GM20431 (cell line): Measurements from ENCODE around the gene SULT1C2.
"Not testable (repeated sequence)": the region's sequence is repeated elsewhere in the genome, so short reads cannot be mapped to it uniquely, and the experiment has no call there.

Source experiments
- in situ Hi-C: fragments of 300-500 bp; cut with MseI, MboI; formaldehyde crosslinking; loops from one replicate; pipeline ENCODE4 v1.15.0; 2020; ENCODE audit warnings: low sequenced_read_pairs; ENCODE audit not compliant: unreplicated experiment

The SULT1C2 gene

DNA sequence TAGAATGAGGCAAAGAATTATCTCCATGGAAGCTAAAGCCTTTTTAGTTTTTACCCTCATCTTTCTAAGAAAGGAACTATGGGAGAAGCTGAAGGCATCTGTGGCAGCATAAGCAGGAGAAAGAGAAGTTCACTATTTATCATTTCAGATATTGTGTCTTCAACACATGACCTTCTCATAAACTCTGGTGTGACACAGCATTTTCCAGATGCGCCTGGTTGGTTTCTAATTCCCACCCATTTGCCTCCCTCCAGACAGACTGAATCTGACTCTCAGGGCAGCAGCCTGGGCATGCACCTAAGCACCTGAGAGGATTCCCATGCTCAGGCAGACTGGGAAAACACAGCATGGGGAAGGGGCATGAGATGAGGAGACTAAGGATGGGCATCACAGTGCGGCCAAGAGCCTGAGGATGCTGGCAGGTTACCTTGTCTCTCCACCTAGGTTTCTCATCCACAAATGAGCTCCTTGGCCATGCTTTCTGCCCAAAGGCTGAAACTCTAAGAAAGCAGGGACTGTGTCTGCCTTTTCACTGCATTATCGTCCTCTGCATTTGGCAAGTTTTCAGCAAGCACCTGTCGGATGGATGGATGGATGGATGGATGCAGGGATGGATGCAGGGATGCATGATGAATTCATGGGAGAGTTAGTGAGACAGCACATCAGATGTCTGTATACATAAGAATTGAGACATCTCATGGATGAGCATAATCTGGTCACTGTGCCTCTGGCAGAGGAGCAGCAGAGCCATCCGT lies 60.3 kb downstream of the SULT1C2 start:
- in situ Hi-C loops: no loop called here

DNA sequence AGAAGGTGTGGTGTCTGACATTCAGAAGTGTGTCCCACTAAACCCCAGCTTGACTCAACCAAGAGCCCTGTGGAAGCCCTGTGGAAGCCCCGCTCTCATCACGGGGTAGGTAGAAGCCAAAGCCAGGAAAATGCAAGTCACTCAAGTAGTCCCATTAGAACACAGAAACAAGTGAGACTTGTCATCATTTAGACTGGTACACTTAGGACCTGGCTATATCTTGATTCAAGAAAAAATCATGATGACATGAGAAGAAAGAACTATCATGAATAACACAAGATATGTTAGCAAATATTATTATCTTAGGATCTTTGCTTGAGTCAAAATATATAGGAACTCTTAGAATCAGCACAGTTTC lies 60.9 kb downstream of the SULT1C2 start:
- in situ Hi-C loops: no loop called here

DNA sequence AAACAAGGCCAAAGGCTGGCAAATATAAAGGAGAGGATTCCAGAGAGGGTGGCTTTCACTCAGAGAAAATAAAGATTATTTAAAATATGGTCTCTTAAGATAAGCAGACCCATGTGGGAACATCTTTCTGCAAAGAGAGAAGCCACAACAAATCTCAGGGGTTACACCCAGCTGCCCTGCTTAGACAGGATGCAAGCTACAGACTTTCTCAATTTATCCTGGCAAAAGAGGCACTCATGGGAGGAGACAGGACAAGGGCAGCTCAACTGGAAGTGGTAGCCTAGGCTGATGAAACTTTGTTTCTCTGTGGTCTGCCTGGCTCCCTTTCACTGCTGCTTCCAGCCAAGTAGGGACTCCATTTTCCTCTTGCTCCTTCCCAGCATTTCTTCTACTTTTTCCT lies 63.2 kb downstream of the SULT1C2 start:
- in situ Hi-C loops: no loop called here

DNA sequence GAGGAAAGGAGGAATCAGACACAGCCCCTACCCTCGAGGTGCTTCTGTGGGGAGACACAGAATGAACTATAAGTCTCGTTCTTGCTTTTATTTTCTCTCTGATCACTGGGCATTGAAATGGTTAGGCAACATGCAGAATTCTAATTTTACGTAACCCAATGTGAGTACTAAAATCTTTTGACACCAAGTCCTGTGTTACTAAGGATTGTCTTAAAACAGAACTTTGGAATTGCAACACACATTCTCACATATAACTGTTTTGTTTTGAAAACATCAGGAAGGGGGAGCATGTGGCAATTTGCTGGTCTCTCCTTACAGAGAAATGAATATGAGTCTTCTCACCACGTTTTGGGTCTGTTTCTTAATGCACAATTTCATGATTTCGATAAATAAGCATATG lies 65.4 kb downstream of the SULT1C2 start:
- in situ Hi-C loops: no loop called here

DNA sequence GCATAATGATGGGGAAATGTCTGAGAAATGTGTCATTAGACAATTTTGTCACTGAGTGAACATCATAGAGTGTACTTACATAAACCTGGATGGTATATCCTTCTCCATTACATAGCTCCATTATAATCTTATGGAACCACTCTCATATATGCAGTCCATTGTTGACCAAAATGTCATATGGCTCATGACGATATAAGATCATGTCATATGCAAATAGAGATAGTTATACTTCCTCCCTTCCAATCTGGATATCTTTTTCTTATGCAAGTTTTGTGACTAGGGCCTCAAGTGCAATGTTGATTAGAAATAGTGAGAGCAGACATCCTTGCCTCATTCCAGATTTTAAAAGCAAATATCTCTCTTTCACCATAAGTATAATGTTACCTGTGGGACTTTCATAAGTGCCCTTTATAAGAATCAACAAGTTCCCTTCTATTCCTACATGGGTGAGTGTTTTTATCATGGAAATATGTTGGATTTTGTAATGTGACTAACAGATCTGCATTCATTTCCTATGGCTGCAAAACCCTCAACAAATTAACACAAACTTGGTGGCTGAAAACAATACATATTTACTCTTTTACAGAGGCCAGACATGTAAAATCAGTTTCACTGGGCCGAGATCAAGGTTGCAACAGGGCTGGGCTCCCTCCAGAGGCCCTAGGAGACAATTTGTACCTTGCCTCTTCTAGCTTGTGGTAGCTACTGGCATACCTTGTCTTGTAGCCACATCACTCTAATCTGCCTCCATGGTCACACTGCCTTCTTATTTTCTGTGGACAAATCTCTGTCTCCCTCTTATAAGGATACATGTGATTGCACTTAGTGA lies 67.4 kb downstream of the SULT1C2 start:
- in situ Hi-C loops: no loop called here

DNA sequence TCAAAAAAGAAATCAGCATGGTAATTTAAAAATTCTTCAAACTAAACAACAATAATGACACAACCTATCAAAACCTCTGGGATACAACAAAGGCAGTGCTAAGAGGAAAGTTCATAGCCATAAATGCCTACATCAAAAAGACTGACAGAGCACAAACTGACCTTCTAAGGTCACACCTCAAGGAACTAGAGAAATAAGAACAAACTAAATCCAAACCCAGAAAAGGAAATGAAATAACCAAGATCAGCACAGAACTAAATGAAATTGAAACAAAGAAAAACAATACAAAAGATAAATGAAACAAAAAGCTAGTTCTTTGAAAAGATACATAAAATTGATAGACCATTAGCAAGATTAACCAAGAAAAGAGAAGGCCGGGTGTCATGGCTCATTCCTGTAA lies 70.6 kb downstream of the SULT1C2 start:
- in situ Hi-C loops: not testable (repeated sequence)
